ENCODE results near the gene CFAP251. TPM values are rescaled to one million over a fixed set of nuclear protein-coding genes. Genes with fewer than 3 reads are reported as not detected.

CFAP251 gene
- total RNA-seq, 1 donor from 2014 or later = 2.0 TPM

DNA sequence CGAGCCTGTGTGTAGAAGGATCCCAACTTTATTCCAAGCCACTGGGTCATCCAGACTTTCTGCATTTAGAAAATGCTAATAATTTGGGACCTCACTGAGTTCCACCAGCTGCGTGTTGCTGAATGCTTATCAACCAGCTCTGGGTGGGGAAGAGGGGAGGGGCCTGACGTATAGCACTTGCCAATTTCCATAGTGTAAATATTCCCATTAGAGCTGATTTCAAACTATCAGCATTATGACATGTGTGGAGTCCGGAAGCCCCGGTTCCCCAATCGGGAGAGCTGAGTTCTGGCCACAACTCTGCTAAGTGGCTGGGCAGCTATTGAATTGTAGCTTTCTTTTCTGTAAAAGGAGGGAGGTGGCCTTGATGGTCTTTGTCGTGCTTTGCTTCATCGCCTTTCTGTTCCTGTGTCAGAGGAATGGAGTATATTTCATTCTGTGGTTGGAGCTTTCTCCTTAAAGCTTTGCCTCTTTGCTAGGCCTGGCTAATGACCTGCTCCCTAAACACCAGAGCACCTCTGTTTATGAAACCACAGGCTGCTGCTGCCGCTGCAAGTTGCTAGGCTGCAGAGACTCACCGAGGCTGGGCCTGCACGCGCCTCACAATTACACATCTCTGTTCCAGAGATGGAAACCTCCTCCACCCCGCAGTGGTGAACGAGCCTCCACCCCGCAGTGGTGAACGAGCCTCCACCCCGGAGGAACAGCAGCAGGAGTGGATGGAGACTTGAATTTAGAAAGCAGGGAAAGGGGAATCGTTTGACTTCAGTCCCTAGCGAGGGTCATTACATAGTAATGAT, 95.6 kb downstream of the CFAP251 start:
- Mint-ChIP-seq H3K4me3 (no peak overlapping the region), H3K9me3 (no peaks in the 10 kb centered on the region)
- no peak for DNase-seq (ENCODE audit: low read depth, low spot score)

DNA sequence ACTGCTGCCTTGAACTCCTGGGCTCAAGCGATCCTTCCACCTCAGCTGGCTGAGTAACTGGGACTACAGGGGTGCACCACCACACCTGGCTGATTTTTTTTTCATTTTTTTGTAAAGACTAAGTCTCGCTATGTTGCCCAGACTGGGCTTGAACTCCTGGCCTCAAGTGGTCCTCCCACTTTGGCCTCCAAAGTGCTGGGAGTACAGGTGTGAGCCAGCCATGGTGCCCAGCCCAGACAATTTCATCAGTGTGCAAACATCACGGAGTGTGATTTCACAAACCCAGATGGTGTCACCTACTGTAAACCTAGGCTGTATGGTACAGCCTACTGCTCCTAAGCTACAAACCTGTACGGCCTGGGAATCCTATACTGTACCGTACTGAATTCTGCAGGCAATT, 96.4 kb downstream of the CFAP251 start:
- no peaks in the 10 kb centered on the region for H3K27me3 Mint-ChIP-seq (ENCODE audit: low read depth)
- H3K27ac Mint-ChIP-seq (ENCODE audit: unreplicated experiment) = no peak overlapping the region
- TF ChIP-seq, protein P1, sequence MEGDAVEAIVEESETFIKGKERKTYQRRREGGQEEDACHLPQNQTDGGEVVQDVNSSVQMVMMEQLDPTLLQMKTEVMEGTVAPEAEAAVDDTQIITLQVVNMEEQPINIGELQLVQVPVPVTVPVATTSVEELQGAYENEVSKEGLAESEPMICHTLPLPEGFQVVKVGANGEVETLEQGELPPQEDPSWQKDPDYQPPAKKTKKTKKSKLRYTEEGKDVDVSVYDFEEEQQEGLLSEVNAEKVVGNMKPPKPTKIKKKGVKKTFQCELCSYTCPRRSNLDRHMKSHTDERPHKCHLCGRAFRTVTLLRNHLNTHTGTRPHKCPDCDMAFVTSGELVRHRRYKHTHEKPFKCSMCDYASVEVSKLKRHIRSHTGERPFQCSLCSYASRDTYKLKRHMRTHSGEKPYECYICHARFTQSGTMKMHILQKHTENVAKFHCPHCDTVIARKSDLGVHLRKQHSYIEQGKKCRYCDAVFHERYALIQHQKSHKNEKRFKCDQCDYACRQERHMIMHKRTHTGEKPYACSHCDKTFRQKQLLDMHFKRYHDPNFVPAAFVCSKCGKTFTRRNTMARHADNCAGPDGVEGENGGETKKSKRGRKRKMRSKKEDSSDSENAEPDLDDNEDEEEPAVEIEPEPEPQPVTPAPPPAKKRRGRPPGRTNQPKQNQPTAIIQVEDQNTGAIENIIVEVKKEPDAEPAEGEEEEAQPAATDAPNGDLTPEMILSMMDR (conservative IDR thresholded peaks at IDR 0.05) = no peak
- peaks cover 7% of the 10 kb centered on the region for H3K36me3 Mint-ChIP-seq (ENCODE audit: low read depth)
- H3K4me1 Mint-ChIP-seq = no peaks in the 10 kb centered on the region
- DNase-seq (ENCODE audit: low read depth, low spot score) = no peak
- H3K4me3 Mint-ChIP-seq = no peak overlapping the region
- H3K9me3 Mint-ChIP-seq = no peaks in the 10 kb centered on the region

More for the DNA sequence above, 95.6 kb downstream of the CFAP251 start:
- peaks cover 3% of the 10 kb centered on the region for H3K36me3 Mint-ChIP-seq (ENCODE audit: low read depth)
- H3K27ac Mint-ChIP-seq (ENCODE audit: unreplicated experiment) = no peak overlapping the region
- TF ChIP-seq, protein P1 (conservative IDR thresholded peaks at IDR 0.05) = no peak
- H3K27me3 Mint-ChIP-seq (ENCODE audit: low read depth) = no peaks in the 10 kb centered on the region
- no peaks in the 10 kb centered on the region for H3K4me1 Mint-ChIP-seq

DNA sequence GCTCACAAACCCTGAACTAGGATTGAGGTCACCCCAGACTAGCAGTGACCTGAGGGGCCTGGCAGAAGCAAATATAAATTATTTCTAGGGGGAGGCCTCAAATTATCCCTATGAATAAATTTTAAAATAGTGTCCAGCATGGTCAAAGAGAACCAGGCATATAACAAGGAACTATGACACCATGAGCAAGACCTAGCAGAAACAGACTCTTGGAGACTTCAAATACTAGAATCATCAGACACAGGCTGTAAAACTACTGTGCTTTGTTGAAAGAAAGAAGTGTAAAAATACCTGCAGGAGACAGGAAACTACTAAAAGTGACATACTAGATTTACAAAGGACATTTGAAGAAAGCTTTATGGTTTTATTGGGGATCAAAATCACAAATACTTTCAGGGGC, 100.1 kb downstream of the CFAP251 start:
- H3K27me3 Mint-ChIP-seq (ENCODE audit: low read depth) = peaks cover 13% of the 10 kb centered on the region

DNA sequence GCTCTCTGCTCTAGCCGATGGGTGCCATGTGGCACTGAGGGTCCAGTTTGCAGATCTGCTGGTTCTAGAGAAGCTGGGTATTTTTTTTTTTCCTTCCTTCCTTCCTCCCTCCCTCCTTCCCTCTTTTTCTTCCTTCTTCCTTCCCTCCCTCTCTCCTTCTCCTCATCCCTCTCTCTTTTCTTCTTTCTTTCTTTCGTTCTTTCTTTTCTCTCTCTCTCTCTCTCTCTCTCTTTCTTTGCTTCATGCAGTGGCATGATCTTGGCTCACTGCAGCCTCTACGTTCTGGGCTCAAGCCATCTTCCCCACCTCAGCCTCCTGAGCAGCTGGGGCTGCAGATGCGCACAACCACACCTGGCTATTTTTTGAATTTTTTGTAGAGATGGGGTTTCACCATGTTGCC, 100.5 kb downstream of the CFAP251 start:
- peak overlapping the region; percentile 70 for H3K4me3 Mint-ChIP-seq
- no peak for DNase-seq (ENCODE audit: low read depth, low spot score)
- H3K9me3 Mint-ChIP-seq = no peaks in the 10 kb centered on the region
- TF ChIP-seq, protein P1 (conservative IDR thresholded peaks at IDR 0.05) = no peak
- H3K27ac Mint-ChIP-seq (ENCODE audit: unreplicated experiment) = no peak overlapping the region
- H3K27me3 Mint-ChIP-seq (ENCODE audit: low read depth) = peaks cover 13% of the 10 kb centered on the region
- peaks cover 12% of the 10 kb centered on the region for H3K36me3 Mint-ChIP-seq (ENCODE audit: low read depth)
- peaks cover 13% of the 10 kb centered on the region for H3K4me1 Mint-ChIP-seq

More for the DNA sequence above, 100.1 kb downstream of the CFAP251 start:
- TF ChIP-seq, protein P1 (conservative IDR thresholded peaks at IDR 0.05) = no peak
- Mint-ChIP-seq H3K36me3 (ENCODE audit: low read depth) (peaks cover 12% of the 10 kb centered on the region), H3K4me1 (peaks cover 12% of the 10 kb centered on the region), H3K4me3 (peak overlapping the region; percentile 49), H3K9me3 (no peaks in the 10 kb centered on the region), H3K27ac (ENCODE audit: unreplicated experiment) (no peak overlapping the region)
- DNase-seq (ENCODE audit: low read depth, low spot score) = no peak

DNA sequence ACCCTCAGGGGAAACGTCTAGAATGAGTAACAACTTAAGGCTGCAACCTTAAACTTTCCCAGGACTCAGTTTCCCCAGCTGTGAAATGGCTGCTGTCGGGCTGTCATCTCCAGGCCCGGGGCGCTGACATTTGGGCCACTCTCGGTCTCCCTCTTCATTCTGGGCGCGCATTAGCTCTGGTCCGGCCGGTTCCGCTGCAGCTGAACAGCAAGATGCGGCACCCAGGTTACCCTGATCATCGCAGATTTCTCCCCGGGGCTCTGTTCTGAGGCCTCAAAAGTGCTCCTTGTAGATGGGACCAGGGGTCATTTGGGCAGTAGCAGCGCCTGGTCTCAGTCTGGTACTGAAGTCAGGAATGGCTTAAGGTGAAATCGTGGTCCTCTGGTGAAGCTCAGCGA, 102.4 kb downstream of the CFAP251 start:
- H3K27me3 Mint-ChIP-seq (ENCODE audit: low read depth) = peaks cover 13% of the 10 kb centered on the region
- H3K4me1 Mint-ChIP-seq = peaks cover 13% of the 10 kb centered on the region
- H3K36me3 Mint-ChIP-seq (ENCODE audit: low read depth) = peaks cover 12% of the 10 kb centered on the region
- no peak overlapping the region for H3K27ac Mint-ChIP-seq (ENCODE audit: unreplicated experiment)
- peak overlapping the region; percentile 97 for H3K4me3 Mint-ChIP-seq
- TF ChIP-seq, protein P1 (conservative IDR thresholded peaks at IDR 0.05) = no peak
- H3K9me3 Mint-ChIP-seq = no peaks in the 10 kb centered on the region
- DNase-seq (ENCODE audit: low read depth, low spot score) = no peak

Data from neural crest cell (in vitro differentiated cells).